NCI-H526 (cell line): ENCODE results near the gene MTHFD2L.
"Not testable (repeated sequence)": the region's sequence is repeated elsewhere in the genome, so short reads cannot be mapped to it uniquely, and the experiment has no call there.

ENCODE experiments used
- DNase-seq, 2 experiments: peaks; one replicate each; lab custom pipeline; 2025; lab: John Stamatoyannopoulos, UW

Gene MTHFD2L

GRCh38 chr4:74157561-74158465 lies at the start of gene MTHFD2L:
MTHFD2L (plus strand) TSS chr4:74158118; CDS start chr4:74158139, 21 bp downstream.
- peak; percentile 88 to 95 for DNase-seq

- no peak for DNase-seq
These were observed 49.3 kb upstream of the MTHFD2L start for GRCh38 chr4:74108457-74109115.

- DNase-seq = no peak
These were observed 48.6 kb upstream of the MTHFD2L start for GRCh38 chr4:74109116-74109869.

- no peak for DNase-seq
These were observed 47.9 kb upstream of the MTHFD2L start for GRCh38 chr4:74109870-74110605.

DNA sequence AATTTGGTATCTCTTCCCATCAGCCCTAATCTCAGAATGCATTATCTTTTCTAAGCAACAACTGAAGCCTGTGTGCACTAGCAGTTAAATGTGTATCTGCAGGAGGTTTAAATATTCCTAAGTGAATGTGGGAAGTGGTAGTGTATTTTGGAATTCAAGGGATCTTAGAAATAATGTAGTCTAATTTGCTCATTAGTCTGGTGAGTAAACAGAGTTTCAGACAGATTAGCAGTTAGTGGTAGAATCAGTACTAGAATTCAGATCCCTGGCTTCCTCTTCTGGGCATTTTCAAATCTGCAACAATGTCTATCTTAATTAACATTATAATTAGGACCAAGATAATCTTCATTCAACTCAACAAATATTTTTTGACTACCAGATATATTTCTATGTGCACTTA lies 47.2 kb upstream of the MTHFD2L start:
- DNase-seq = no peak

GRCh38 chr4:74111306-74111975 lies 46.5 kb upstream of the MTHFD2L start:
- no peak for DNase-seq

- no peak for DNase-seq
These were observed 45.9 kb upstream of the MTHFD2L start for GRCh38 chr4:74111990-74112389.

GRCh38 chr4:74112399-74113105 lies 45.4 kb upstream of the MTHFD2L start:
- no peak for DNase-seq

DNA sequence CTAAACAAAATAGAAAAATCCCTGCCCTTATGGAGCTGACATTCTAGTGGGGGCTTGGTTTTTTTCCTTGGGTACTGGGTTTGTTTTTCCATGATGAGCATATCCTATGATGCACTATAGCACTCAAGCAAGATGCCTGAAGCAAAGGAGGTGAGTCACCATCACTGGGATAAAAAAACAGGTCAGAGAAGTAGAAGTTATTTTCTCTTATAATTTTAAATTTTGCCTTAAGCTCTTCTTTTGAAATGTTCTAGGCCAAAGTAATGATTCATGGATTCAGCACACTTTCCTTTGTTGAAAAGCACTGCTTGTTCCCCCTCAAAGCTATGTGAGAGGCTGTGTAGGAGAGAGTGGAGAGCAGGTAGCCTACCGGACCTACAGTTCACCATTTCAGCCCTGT lies 43.7 kb upstream of the MTHFD2L start:
- DNase-seq = no peak

GRCh38 chr4:74117024-74117534 lies 40.8 kb upstream of the MTHFD2L start:
- DNase-seq = no peak

GRCh38 chr4:74118600-74119338 lies 39.1 kb upstream of the MTHFD2L start:
- DNase-seq = no peak

DNA sequence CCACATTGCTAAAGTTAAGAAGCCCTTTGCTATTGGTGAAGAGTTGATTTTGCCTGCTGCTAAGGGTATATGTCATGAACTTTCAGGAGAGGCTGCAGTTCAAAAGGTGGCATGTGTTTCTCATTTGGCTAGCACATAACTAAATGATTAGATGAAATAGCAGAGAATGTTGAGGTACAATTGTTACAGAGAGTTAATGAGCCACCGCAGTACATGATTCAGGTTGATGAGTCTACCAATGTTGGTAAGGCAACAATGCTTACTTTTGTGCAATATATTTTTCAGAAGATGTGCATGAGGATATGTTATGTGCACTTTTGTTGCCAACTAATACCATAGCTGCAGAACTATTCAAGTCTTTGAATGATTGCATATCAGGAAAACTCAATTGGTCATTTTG lies 37.8 kb upstream of the MTHFD2L start:
- DNase-seq = no peak

- no peak for DNase-seq
These were observed 36.0 kb upstream of the MTHFD2L start for GRCh38 chr4:74121643-74122579.

GRCh38 chr4:74123065-74123728 lies 34.7 kb upstream of the MTHFD2L start:
- peak; percentile 82 to 85 for DNase-seq

GRCh38 chr4:74125029-74125428 lies 32.9 kb upstream of the MTHFD2L start:
- no peak for DNase-seq

- peak in 1 of 2 experiments; percentile 42 for DNase-seq
These were observed 30.2 kb upstream of the MTHFD2L start for GRCh38 chr4:74127745-74128144.

- DNase-seq = not testable (repeated sequence)
These were observed 27.1 kb upstream of the MTHFD2L start for GRCh38 chr4:74130843-74131242.

DNA sequence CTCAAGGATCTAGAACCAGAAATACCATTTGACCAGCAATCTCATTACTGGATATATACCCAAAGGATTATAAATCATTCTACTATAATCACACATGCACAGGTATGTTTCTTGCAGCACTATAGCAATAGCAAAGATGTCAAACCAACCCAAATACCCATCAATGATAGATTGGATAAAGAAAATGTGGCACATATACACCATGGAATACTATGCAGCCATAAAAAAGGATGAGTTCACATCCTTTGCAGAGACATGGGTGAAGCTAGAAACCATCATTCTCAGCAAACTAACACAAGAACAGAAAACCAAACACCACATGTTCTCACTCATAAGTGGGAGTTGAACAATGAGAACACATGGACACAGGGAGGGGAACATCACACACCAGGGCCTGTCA lies 25.7 kb upstream of the MTHFD2L start:
- not testable (repeated sequence) for DNase-seq
